Right lobe of liver (tissue), 6 donors: ENCODE results near the gene FHIT. TPM values are rescaled to one million over a fixed set of nuclear protein-coding genes. Genes with fewer than 3 reads are reported as not detected.

Experiments used
- ATAC-seq, 4 donors: fragments of 200-7000 bp; cut with Tn5 transposase; one replicate each; pipeline ENCODE4 v1.9.1; 2020; ENCODE audit warnings: mild to moderate bottlenecking in 4 of 4, moderate library complexity in 4 of 4
- DNase-seq, 3 donors: peaks; one replicate each; pipeline ENCODE4 v3.0.0-alpha.2; 2020
- H3K27ac ChIP-seq, 3 donors: fragments of 200-600 bp; one replicate each; pipeline ENCODE4 v1.8.0; 2022
- H3K27me3 ChIP-seq, 2 donors: fragments of 200-600 bp; one replicate each; pipeline ENCODE4 v1.8.0; 2022
- H3K36me3 ChIP-seq, 4 donors: fragments of 200-600 bp; sonication (generic) in 1 of 4; one replicate each; pipeline versions ENCODE4 v1.5.1 to v1.8.0; 2017 to 2022; ENCODE audit warnings: control low read depth in 1 of 4
- H3K4me1 ChIP-seq, 4 donors: fragments of 200-600 bp; sonication (generic) in 1 of 4; one replicate each; pipeline versions ENCODE4 v1.5.1 to v1.8.0; 2017 to 2022; ENCODE audit warnings: control low read depth in 1 of 4
- H3K4me3 ChIP-seq, 3 donors: fragments of 200-600 bp; one replicate each; pipeline ENCODE4 v1.8.0; 2022
- H3K9me3 ChIP-seq, 4 donors: fragments of 200-600 bp; sonication (generic) in 1 of 4; one replicate each; pipeline versions ENCODE4 v1.5.1 to v1.8.0; 2017 to 2022; ENCODE audit warnings: control low read depth in 1 of 4
- POLR2A ChIP-seq: fragments of 450-650 bp; IDR thresholded peaks from one replicate; pipeline ENCODE4 v1.6.1; 2017; ENCODE audit warnings: antibody characterized with exemption, mild to moderate bottlenecking
- WGBS: methylation state at CpG from one replicate; pipeline ENCODE4 v1.1.6; 2018; ENCODE audit warnings: low coverage, low lambda C conversion rate; ENCODE audit not compliant: insufficient coverage; ENCODE audit errors: missing lambda C conversion rate; 5-methylcytosine and 5-hydroxymethylcytosine counted together
- intact Hi-C, 2 donors: fragments of 100-400 bp; cut with DNase I; formaldehyde crosslinking; loops; one replicate each; pipeline versions ENCODE4 v1.11.2 to v1.14.1; 2022
- total RNA-seq, 6 experiments: library from RNA; depleted of rRNA in 2 of 6; stranded (reverse); fragments of >200 nt in 2 of 6; fragmentation: NEBNext Ultra II Directional in 3 of 6; extraction: Animal tissue kit (Norgen Biotek cat#: 25700) in 3 of 6; gene quantifications; one replicate each; pipeline versions ENCODE4 v1.1.0 to v1.2.4, GENCODE V29; 2016 to 2023
- TF ChIP-seq, protein P1 (sequence below), 4 donors: fragments of 200-600 bp in 3 of 4; fragments of 450-650 bp in 1 of 4; IDR thresholded peaks; one replicate each; pipeline versions ENCODE4 v1.5.1 to v1.8.0; 2016 to 2022; ENCODE audit warnings: antibody characterized with exemption in 4 of 4, mild to moderate bottlenecking in 2 of 4
- donor health status: DM: no; HTN: yes; CAD: no.
- donor health status: DM: no; HTN: no; CAD: no.
- donor health status: DM: no; HTN: no; CAD: no.
- donor health status: DM: no; HTN: yes; CAD: no.
- donor health status: DM: no; HTN: yes; CAD: no.

The FHIT gene
- total RNA-seq, 6 experiments from 2014 or later: 6.6 to 11.2 (median 8.0) TPM

DNA sequence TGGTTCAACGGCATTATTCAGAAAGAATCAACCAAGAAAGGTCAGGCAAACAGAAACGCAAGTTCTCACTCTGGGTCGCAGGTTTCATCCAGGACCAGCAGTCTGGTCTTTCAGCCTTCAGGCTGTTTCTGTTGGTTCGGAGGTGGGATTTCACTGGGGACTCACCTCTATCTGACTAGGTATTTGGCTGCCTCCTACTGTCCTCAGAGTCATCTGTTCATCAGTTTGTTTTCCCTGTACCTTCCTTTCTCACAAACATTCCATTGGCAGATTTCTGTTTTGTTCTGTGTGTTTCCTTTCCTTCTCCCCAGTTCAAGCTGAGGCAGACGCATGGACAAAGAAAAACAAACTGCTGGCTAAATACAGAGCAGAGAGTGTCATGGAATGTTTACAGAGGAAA, 1154.8 kb downstream of the FHIT start:
- Histone ChIP-seq H3K36me3 (no peaks in the 10 kb centered on the region), H3K4me3 (no peak overlapping the region), H3K27ac (no peak overlapping the region), H3K27me3 (no peaks in the 10 kb centered on the region), H3K9me3 (no peaks in the 10 kb centered on the region), H3K4me1 (no peaks in the 10 kb centered on the region)
- DNase-seq: no peak
- ATAC-seq: no peak
- intact Hi-C loops: no loop called here
- TF ChIP-seq POLR2A: no peak
- TF ChIP-seq, protein P1, sequence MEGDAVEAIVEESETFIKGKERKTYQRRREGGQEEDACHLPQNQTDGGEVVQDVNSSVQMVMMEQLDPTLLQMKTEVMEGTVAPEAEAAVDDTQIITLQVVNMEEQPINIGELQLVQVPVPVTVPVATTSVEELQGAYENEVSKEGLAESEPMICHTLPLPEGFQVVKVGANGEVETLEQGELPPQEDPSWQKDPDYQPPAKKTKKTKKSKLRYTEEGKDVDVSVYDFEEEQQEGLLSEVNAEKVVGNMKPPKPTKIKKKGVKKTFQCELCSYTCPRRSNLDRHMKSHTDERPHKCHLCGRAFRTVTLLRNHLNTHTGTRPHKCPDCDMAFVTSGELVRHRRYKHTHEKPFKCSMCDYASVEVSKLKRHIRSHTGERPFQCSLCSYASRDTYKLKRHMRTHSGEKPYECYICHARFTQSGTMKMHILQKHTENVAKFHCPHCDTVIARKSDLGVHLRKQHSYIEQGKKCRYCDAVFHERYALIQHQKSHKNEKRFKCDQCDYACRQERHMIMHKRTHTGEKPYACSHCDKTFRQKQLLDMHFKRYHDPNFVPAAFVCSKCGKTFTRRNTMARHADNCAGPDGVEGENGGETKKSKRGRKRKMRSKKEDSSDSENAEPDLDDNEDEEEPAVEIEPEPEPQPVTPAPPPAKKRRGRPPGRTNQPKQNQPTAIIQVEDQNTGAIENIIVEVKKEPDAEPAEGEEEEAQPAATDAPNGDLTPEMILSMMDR (IDR thresholded peaks at IDR 0.05): no peak
- 67% methylated on average over 1 of the region's 5 CpGs for WGBS

DNA sequence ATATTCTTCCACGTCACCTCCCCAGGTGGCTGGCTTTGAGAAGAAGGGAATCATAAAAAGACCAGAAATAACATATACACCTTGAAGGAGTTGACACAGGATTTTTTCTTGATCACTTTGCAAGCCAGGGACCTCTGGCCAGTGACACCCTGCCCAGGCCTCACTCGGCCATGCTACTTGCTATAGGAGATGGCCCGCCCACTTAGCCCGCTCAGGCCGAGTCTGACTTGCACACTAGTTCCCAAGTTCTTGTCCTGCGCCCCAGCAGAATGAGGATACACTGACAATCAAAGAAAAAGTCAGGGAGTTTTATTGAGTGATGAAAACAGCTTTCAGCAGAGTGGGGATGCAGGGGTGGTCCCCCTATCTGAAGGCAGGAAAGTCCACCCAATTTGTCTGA, 1155.3 kb downstream of the FHIT start:
- 93% methylated on average over 6 of the region's 6 CpGs for WGBS
- H3K36me3 ChIP-seq: no peaks in the 10 kb centered on the region
- H3K27me3 ChIP-seq: no peaks in the 10 kb centered on the region
- TF ChIP-seq POLR2A: no peak
- TF ChIP-seq, protein P1 (IDR thresholded peaks at IDR 0.05): no peak
- no peak overlapping the region for H3K4me3 ChIP-seq
- intact Hi-C loops: no loop called here
- DNase-seq: no peak
- H3K27ac ChIP-seq: no peak overlapping the region
- no peaks in the 10 kb centered on the region for H3K4me1 ChIP-seq
- no peak for ATAC-seq
- H3K9me3 ChIP-seq: no peaks in the 10 kb centered on the region

DNA sequence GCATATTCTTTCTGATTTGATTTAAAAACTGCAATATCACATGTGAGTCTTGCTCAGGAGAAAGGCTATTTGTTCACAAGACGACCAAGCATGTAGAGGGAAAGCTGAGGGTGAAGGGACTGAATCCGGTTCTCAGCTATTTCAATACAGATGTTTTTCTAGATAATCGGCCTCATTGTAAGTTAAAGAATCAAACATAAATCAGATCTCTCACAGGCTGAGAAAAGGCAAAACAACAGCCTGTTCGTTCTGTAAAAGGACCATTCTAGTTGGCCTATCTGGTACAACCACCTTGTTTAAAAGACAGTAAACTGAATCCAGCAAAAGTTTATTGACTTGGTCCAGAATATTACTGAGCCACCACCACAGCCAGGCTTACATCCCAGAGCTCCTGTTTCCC, 1155.7 kb downstream of the FHIT start:
- Histone ChIP-seq H3K36me3 (no peaks in the 10 kb centered on the region), H3K27ac (no peak overlapping the region), H3K9me3 (no peaks in the 10 kb centered on the region), H3K4me3 (no peak overlapping the region), H3K27me3 (no peaks in the 10 kb centered on the region), H3K4me1 (no peaks in the 10 kb centered on the region)
- intact Hi-C loops: no loop called here
- ATAC-seq: no peak
- DNase-seq: no peak
- WGBS: 45% methylated on average over 4 of the region's 4 CpGs
- TF ChIP-seq POLR2A: no peak
- TF ChIP-seq, protein P1 (IDR thresholded peaks at IDR 0.05): no peak

DNA sequence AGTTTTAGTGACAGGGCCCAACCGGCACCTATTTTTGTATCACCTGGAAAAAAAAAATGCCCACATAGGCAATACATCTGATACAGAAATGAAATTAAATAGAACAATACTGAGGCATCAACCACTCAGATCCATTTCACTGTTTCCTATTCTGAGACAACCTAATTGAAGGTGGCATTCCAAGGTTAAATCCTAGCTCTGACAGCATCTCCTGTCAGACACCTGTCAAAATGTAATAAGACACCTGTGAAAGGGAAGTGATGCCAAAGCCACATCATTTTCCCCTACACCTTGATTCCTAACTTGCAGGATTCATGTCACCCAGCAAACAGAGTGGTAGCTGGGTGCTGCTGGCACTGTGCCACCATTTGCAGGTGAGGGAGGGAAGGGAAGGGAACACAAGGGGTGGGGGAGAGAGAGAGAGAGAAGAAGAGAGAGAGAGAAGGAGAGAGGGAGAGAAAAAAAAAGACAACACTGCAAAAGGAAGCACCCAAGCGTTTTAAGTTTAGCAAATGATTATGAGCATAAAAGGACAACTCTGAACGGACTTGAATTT, 1156.8 kb downstream of the FHIT start:
- 68% methylated on average over 3 of the region's 3 CpGs for WGBS
- Histone ChIP-seq H3K27ac (no peak overlapping the region), H3K4me1 (no peaks in the 10 kb centered on the region), H3K36me3 (no peaks in the 10 kb centered on the region), H3K4me3 (no peak overlapping the region), H3K27me3 (no peaks in the 10 kb centered on the region), H3K9me3 (no peaks in the 10 kb centered on the region)
- intact Hi-C loops: no loop called here
- ATAC-seq (no peak), DNase-seq (no peak)
- TF ChIP-seq, protein P1 (IDR thresholded peaks at IDR 0.05): no peak
- TF ChIP-seq POLR2A: no peak

DNA sequence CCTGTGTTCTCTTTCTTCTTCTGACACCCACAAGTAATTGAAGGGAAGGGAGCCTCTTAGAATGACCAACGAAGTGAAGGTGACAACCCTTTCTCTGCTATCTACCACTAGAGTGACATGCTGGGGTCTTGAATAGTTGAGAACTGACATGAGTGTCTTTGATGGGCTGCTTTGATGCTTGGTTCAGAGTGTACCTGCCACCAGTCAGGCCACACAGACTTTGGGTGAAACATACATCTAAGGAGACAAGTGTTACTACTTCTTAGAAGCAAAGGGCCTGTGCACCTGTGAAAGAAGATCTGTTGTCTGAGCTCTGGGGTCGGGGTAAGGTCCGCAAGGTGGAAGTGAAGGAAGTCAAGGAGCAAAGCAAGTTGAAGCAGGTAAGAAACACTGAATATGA, 1160.7 kb downstream of the FHIT start:
- intact Hi-C loops: no loop called here
- WGBS: 86% methylated on average over 2 of the region's 3 CpGs
- DNase-seq: no peak

More for the DNA sequence above, 1160.7 kb downstream of the FHIT start:
- no peak overlapping the region for H3K27ac ChIP-seq
- no peaks in the 10 kb centered on the region for H3K27me3 ChIP-seq
- no peaks in the 10 kb centered on the region for H3K9me3 ChIP-seq
- TF ChIP-seq, protein P1 (IDR thresholded peaks at IDR 0.05): no peak
- TF ChIP-seq POLR2A: no peak
- ATAC-seq: no peak
- no peak overlapping the region for H3K4me3 ChIP-seq
- no peaks in the 10 kb centered on the region for H3K4me1 ChIP-seq
- H3K36me3 ChIP-seq: no peaks in the 10 kb centered on the region
